ENCODE results near the gene TMX2. TPM values are rescaled to one million over a fixed set of nuclear protein-coding genes. Genes with fewer than 3 reads are reported as not detected.

Gene TMX2
- total and polyA plus RNA-seq, 9 of the 15 experiments (the other 6 are each of a cell fraction or from before 2014, with no cell fraction given), result 176 to 433 (median 227) TPM

- TF ChIP-seq ID3 (CRISPR knock-in tag; IDR thresholded peaks at IDR 0.05), result no peak
- TF ChIP-seq ID3 (tag; IDR thresholded peaks at IDR 0.05), result no peak
- peak; percentile 58; the same call in 1 of the 2 replicates for TF ChIP-seq SMAD3 (CRISPR knock-in tag; conservative IDR thresholded peaks at IDR 0.05)
- TF ChIP-seq BRD9 (IDR thresholded peaks at IDR 0.05; ENCODE audit: low read depth, partially characterized antibody), result peak; percentile 70
- TF ChIP-seq ZC3H11A (IDR thresholded peaks at IDR 0.05; ENCODE audit: low read depth, low read length), result peak; percentile 88
- TF ChIP-seq MTA3 (IDR thresholded peaks at IDR 0.05; ENCODE audit: borderline replicate concordance), result peak; percentile 60; the same call in 1 of the 2 replicates
- TF ChIP-seq CHAMP1 (IDR thresholded peaks at IDR 0.05), result 0 out of 2 replicates have a peak, but pooled peaks have one; percentile 36
- no peak for TF ChIP-seq USF2 (CRISPR knock-in tag; IDR thresholded peaks at IDR 0.05)
- TF ChIP-seq MNT (conservative IDR thresholded peaks at IDR 0.05), result peak in 1 of 2 experiments; percentile 41; a peak in 2 of 4 replicates
- no peak for TF ChIP-seq CTCFL (IDR thresholded peaks at IDR 0.05; ENCODE audit: borderline replicate concordance, insufficient read depth, low read depth, low read length, poor library complexity, severe bottlenecking)
- TF ChIP-seq PPARD (CRISPR knock-in tag; IDR thresholded peaks at IDR 0.05), result no peak
- 0 out of 2 replicates have a peak, but pooled peaks have one; percentile 34 for TF ChIP-seq MAFG (tag; conservative IDR thresholded peaks at IDR 0.05)
- TF ChIP-seq ETV6 (IDR thresholded peaks at IDR 0.05; ENCODE audit: borderline replicate concordance in 1 of 2, low read depth in 2 of 2, low read length in 1 of 2), result no peak
- no peak for TF ChIP-seq ETV6 (CRISPR knock-in tag; IDR thresholded peaks at IDR 0.05; ENCODE audit: borderline replicate concordance)
- peak; percentile 23 to 78; a peak in 2 of 4 replicates for TF ChIP-seq UBTF (IDR thresholded peaks at IDR 0.05; ENCODE audit: borderline replicate concordance in 1 of 2, low read depth in 2 of 2, low read length in 2 of 2)
These were observed 49.2 kb downstream of the TMX2 start, which contains the start of gene CTNND1 (continued) for GRCh38 chr11:57761301-57762234.
